HEK293 (cell line): Measurements from ENCODE around the gene TXNDC2.
"Not testable (repeated sequence)": the region's sequence is repeated elsewhere in the genome, so short reads cannot be mapped to it uniquely, and the experiment has no call there.

Experiments used
- CTCF ChIA-PET: fragments of 350-600 bp; formaldehyde crosslinking; extraction: SDS; loops from one replicate; lab custom pipeline; 2021; ENCODE audit warnings: antibody characterized with exemption; lab: Yijun Ruan, JAX
- POLR2A ChIA-PET: fragments of 300-600 bp; formaldehyde crosslinking; extraction: SDS; loops from one replicate; lab custom pipeline; 2020; ENCODE audit warnings: antibody characterized with exemption, inconsistent platforms; lab: Yijun Ruan, JAX
- H3K27ac ChIP-seq: fragments of 200-500 bp; sonication (Bioruptor generic); 2 replicates; pipeline ENCODE4 v1.5.1; 2014; ENCODE audit warnings: low read depth, low read length, control low read depth, inconsistent platforms; ENCODE audit errors: extremely low read depth
- H3K36me3 ChIP-seq, 2 experiments: fragments of 200-500 bp in 1 of 2; sonication (Bioruptor generic) in 1 of 2; 1 replicate in 1 of 2; 2 replicates in 1 of 2; pipeline ENCODE4 v1.5.1; 2014 to 2017; ENCODE audit warnings: inconsistent platforms in 2 of 2, low read length in 2 of 2; ENCODE audit not compliant: control insufficient read depth in 2 of 2, insufficient read depth in 1 of 2
- H3K4me1 ChIP-seq: fragments of 200-500 bp; sonication (Bioruptor generic); 2 replicates; pipeline ENCODE4 v1.5.1; 2014; ENCODE audit warnings: mild to moderate bottlenecking, low read length, inconsistent platforms; ENCODE audit not compliant: control insufficient read depth, insufficient read depth
- H3K4me3 ChIP-seq: 2 replicates; pipeline ENCODE4 v1.5.1; 2011; ENCODE audit warnings: low read depth, mild to moderate bottlenecking, control low read depth, low read length, moderate library complexity
- H3K9me3 ChIP-seq: fragments of 200-500 bp; sonication (Bioruptor generic); 2 replicates; pipeline ENCODE4 v1.5.1; 2014; ENCODE audit warnings: low read depth, low read length, inconsistent platforms; ENCODE audit not compliant: control insufficient read depth, insufficient read depth
- CTCF ChIP-seq: fragments of 450-650 bp; formaldehyde crosslinking; IDR thresholded peaks from 2 replicates; pipeline ENCODE4 v1.5.1; 2016; ENCODE audit warnings: missing biosample characterization, missing genetic modification characterization
- GLIS1 ChIP-seq: fragments of 450-650 bp; formaldehyde crosslinking; IDR thresholded peaks from 2 replicates; pipeline ENCODE4 v1.5.1; 2016; ENCODE audit warnings: missing biosample characterization, missing genetic modification characterization
- INSM2 ChIP-seq: fragments of 450-650 bp; formaldehyde crosslinking; IDR thresholded peaks from 2 replicates; pipeline ENCODE4 v1.5.1; 2016; ENCODE audit warnings: missing biosample characterization, missing genetic modification characterization
- PRDM1 ChIP-seq: fragments of 450-650 bp; formaldehyde crosslinking; IDR thresholded peaks from 2 replicates; pipeline ENCODE4; 2016; ENCODE audit warnings: missing biosample characterization, missing genetic modification characterization
- WT1 ChIP-seq: fragments of 450-650 bp; formaldehyde crosslinking; IDR thresholded peaks from 2 replicates; pipeline ENCODE4 v1.5.1; 2016; ENCODE audit warnings: missing biosample characterization, missing genetic modification characterization
- ZBTB7A ChIP-seq: fragments of 450-650 bp; formaldehyde crosslinking; IDR thresholded peaks from 2 replicates; pipeline ENCODE4 v1.5.1; 2016; ENCODE audit warnings: low read depth, missing biosample characterization, missing genetic modification characterization
- ZEB2 ChIP-seq: fragments of 450-650 bp; formaldehyde crosslinking; IDR thresholded peaks from 2 replicates; pipeline ENCODE4 v1.5.1; 2016; ENCODE audit warnings: missing biosample characterization, missing genetic modification characterization
- ZIC2 ChIP-seq: fragments of 450-650 bp; formaldehyde crosslinking; IDR thresholded peaks from 2 replicates; pipeline ENCODE4 v1.5.1; 2016; ENCODE audit warnings: missing biosample characterization, missing genetic modification characterization
- ZNF157 ChIP-seq: fragments of 450-650 bp; formaldehyde crosslinking; IDR thresholded peaks from 2 replicates; pipeline ENCODE4 v1.5.1; 2016; ENCODE audit warnings: missing biosample characterization, missing genetic modification characterization
- ZNF223 ChIP-seq: fragments of 450-650 bp; formaldehyde crosslinking; IDR thresholded peaks from 2 replicates; pipeline ENCODE4 v1.5.1; 2016; ENCODE audit warnings: missing biosample characterization, missing genetic modification characterization
- ZNF24 ChIP-seq: fragments of 450-650 bp; formaldehyde crosslinking; IDR thresholded peaks from 2 replicates; pipeline ENCODE4 v1.5.1; 2016; ENCODE audit warnings: missing biosample characterization, missing genetic modification characterization
- ZNF292 ChIP-seq: fragments of 450-650 bp; formaldehyde crosslinking; IDR thresholded peaks from 2 replicates; pipeline ENCODE4 v1.5.1; 2016; ENCODE audit warnings: low read depth, missing biosample characterization, missing genetic modification characterization, borderline replicate concordance
- ZNF311 ChIP-seq: fragments of 450-650 bp; formaldehyde crosslinking; IDR thresholded peaks from 2 replicates; pipeline ENCODE4 v1.5.1; 2017; ENCODE audit warnings: missing biosample characterization, missing genetic modification characterization, borderline replicate concordance
- ZNF324 ChIP-seq: fragments of 450-650 bp; formaldehyde crosslinking; IDR thresholded peaks from 2 replicates; pipeline ENCODE4 v1.5.1; 2016; ENCODE audit warnings: missing biosample characterization, missing genetic modification characterization
- ZNF416 ChIP-seq: fragments of 450-650 bp; formaldehyde crosslinking; IDR thresholded peaks from 2 replicates; pipeline ENCODE4 v1.5.1; 2016; ENCODE audit warnings: missing biosample characterization, missing genetic modification characterization
- ZNF558 ChIP-seq: fragments of 450-650 bp; formaldehyde crosslinking; IDR thresholded peaks from 2 replicates; pipeline ENCODE4 v1.5.1; 2016; ENCODE audit warnings: missing biosample characterization, missing genetic modification characterization
- ZNF580 ChIP-seq: fragments of 450-650 bp; formaldehyde crosslinking; IDR thresholded peaks from 2 replicates; pipeline ENCODE4 v1.5.1; 2016; ENCODE audit warnings: missing biosample characterization, missing genetic modification characterization
- ZNF596 ChIP-seq: fragments of 450-650 bp; IDR thresholded peaks from 2 replicates; pipeline ENCODE4 v1.5.0; 2018; ENCODE audit warnings: missing biosample characterization, mild to moderate bottlenecking, missing genetic modification characterization, moderate library complexity
- ZNF621 ChIP-seq: fragments of 450-650 bp; formaldehyde crosslinking; IDR thresholded peaks from 2 replicates; pipeline ENCODE4 v1.5.1; 2017; ENCODE audit warnings: missing biosample characterization, missing genetic modification characterization
- ZNF626 ChIP-seq: fragments of 450-650 bp; sonication (Bioruptor Pico); formaldehyde crosslinking; IDR thresholded peaks from 2 replicates; pipeline ENCODE4 v1.5.1; 2018; ENCODE audit warnings: missing biosample characterization, missing genetic modification characterization, inconsistent platforms
- ZNF645 ChIP-seq: fragments of 450-650 bp; formaldehyde crosslinking; IDR thresholded peaks from 2 replicates; pipeline ENCODE4; 2016; ENCODE audit warnings: missing biosample characterization, missing genetic modification characterization
- ZNF704 ChIP-seq: fragments of 450-650 bp; formaldehyde crosslinking; IDR thresholded peaks from 2 replicates; pipeline ENCODE4 v1.5.1; 2016; ENCODE audit warnings: missing biosample characterization, missing genetic modification characterization
- ZNF791 ChIP-seq: fragments of 450-650 bp; formaldehyde crosslinking; IDR thresholded peaks from 2 replicates; pipeline ENCODE4 v1.5.1; 2016; ENCODE audit warnings: missing biosample characterization, missing genetic modification characterization
- ZNF837 ChIP-seq: fragments of 450-650 bp; formaldehyde crosslinking; IDR thresholded peaks from 2 replicates; pipeline ENCODE4 v1.5.1; 2016; ENCODE audit warnings: missing biosample characterization, missing genetic modification characterization
- ZSCAN5A ChIP-seq: fragments of 450-650 bp; formaldehyde crosslinking; IDR thresholded peaks from 2 replicates; pipeline ENCODE4 v1.5.1; 2016; ENCODE audit warnings: missing biosample characterization, missing genetic modification characterization

Gene TXNDC2

GRCh38 chr18:9890196-9890595 lies 4.4 kb downstream of the TXNDC2 start:
- no peaks in the 10 kb centered on the region for H3K9me3 ChIP-seq
- POLR2A ChIA-PET = no interaction called here
- H3K4me3 ChIP-seq = no peak overlapping the region
- no peaks in the 10 kb centered on the region for H3K4me1 ChIP-seq
- H3K36me3 ChIP-seq = no peaks in the 10 kb centered on the region; a peak in 1 of 3 replicates
- CTCF ChIA-PET = interaction anchor here (0.6 to 0.8 kb wide), 2 partner anchors 13 to 25 kb away, joined by 3 read pairs; no protein-coding TSS in a partner anchor
- H3K27ac ChIP-seq = no peak overlapping the region
- no peak for TF ChIP-seq GLIS1 (tag by site-specific recombination)
- TF ChIP-seq ZNF704 (tag by site-specific recombination) = no peak
- TF ChIP-seq ZNF24 (tag by site-specific recombination) = no peak
- TF ChIP-seq ZNF311 (tag by site-specific recombination) = no peak
- TF ChIP-seq ZNF223 (tag by site-specific recombination) = no peak
- TF ChIP-seq ZNF837 (tag by site-specific recombination) = no peak
- TF ChIP-seq ZNF791 = no peak
- no peak for TF ChIP-seq ZNF157 (tag by site-specific recombination)
- no peak for TF ChIP-seq ZNF324
- TF ChIP-seq ZNF580 (tag by site-specific recombination) = no peak
- TF ChIP-seq ZEB2 = no peak
- TF ChIP-seq ZNF558 (tag by site-specific recombination) = no peak
- TF ChIP-seq ZNF292 = no peak
- no peak for TF ChIP-seq INSM2 (tag by site-specific recombination)
- no peak for TF ChIP-seq ZBTB7A (tag by site-specific recombination)
- no peak for TF ChIP-seq ZNF645 (tag by site-specific recombination)
- no peak for TF ChIP-seq ZIC2 (tag by site-specific recombination)

- ChIA-PET CTCF (no interaction called here), POLR2A (interaction anchor here (0.5 kb wide), 1 partner anchor 505 kb away, joined by 3 read pairs; no protein-coding TSS in a partner anchor)
- Histone ChIP-seq H3K36me3 (no peaks in the 10 kb centered on the region; a peak in 1 of 3 replicates), H3K27ac (no peak overlapping the region), H3K9me3 (no peaks in the 10 kb centered on the region), H3K4me1 (no peaks in the 10 kb centered on the region), H3K4me3 (no peak overlapping the region)
- TF ChIP-seq CTCF (tag by site-specific recombination) = no peak
- TF ChIP-seq ZNF416 (tag by site-specific recombination) = no peak
- no peak for TF ChIP-seq ZSCAN5A
- no peak for TF ChIP-seq ZNF626
- TF ChIP-seq ZNF596 = no peak
- TF ChIP-seq WT1 (tag by site-specific recombination) = no peak
- TF ChIP-seq PRDM1 (tag by site-specific recombination) = no peak
- TF ChIP-seq ZNF621 (tag by site-specific recombination) = no peak
Observed at GRCh38 chr18:9890957-9891356, 5.2 kb downstream of the TXNDC2 start.

- ChIA-PET POLR2A (interaction anchor here (0.5 kb wide), 1 partner anchor 506 kb away, joined by 3 read pairs; no protein-coding TSS in a partner anchor), CTCF (interaction anchor here (0.6 kb wide), 1 partner anchor 89 kb away, joined by 5 read pairs; no protein-coding TSS in a partner anchor)
- H3K4me3 ChIP-seq, H3K27ac ChIP-seq, H3K36me3 ChIP-seq, H3K9me3 ChIP-seq, H3K4me1 ChIP-seq: not testable (repeated sequence)
Observed at GRCh38 chr18:9891515-9891914, 5.7 kb downstream of the TXNDC2 start.
